Central memory CD8-positive, alpha-beta T cell (primary cell): Measurements from ENCODE around the gene KCNQ1.
A peak's percentile ranks its signal among the peaks of the same experiment; 100 is the strongest.

Source experiments
- ATAC-seq: fragments of 150-1000 bp; cut with Tn5 transposase; replicated peaks from 2 replicates; pipeline ENCODE4 v1.10.0; 2022; ENCODE audit warnings: mild to moderate bottlenecking, moderate FRiP score, moderate number of reproducible peaks; ENCODE audit not compliant: poor library complexity, severe bottlenecking; ENCODE audit errors: extremely low read depth
- DNase-seq, 2 donors: peaks; one replicate each; pipeline ENCODE4 v3.0.0; 2021; ENCODE audit warnings: low spot score in 2 of 2
- H3K27ac Mint-ChIP-seq: one replicate; pipeline ENCODE4 v1.8.0; 2022; ENCODE audit warnings: low read depth, mild to moderate bottlenecking, moderate library complexity, mixed read lengths
- H3K27me3 Mint-ChIP-seq: one replicate; pipeline ENCODE4 v1.8.0; 2022; ENCODE audit warnings: mixed read lengths
- H3K36me3 Mint-ChIP-seq: one replicate; pipeline ENCODE4 v1.8.0; 2022; ENCODE audit warnings: mild to moderate bottlenecking, moderate library complexity, mixed read lengths; ENCODE audit not compliant: insufficient read depth
- H3K4me1 Mint-ChIP-seq: one replicate; pipeline ENCODE4 v1.8.0; 2022; ENCODE audit warnings: mixed read lengths
- H3K4me3 Mint-ChIP-seq: one replicate; pipeline ENCODE4 v1.8.0; 2022; ENCODE audit warnings: mild to moderate bottlenecking, moderate library complexity, mixed read lengths
- H3K9me3 Mint-ChIP-seq: one replicate; pipeline ENCODE4 v1.8.0; 2022; ENCODE audit warnings: mixed read lengths

KCNQ1 gene

DNA sequence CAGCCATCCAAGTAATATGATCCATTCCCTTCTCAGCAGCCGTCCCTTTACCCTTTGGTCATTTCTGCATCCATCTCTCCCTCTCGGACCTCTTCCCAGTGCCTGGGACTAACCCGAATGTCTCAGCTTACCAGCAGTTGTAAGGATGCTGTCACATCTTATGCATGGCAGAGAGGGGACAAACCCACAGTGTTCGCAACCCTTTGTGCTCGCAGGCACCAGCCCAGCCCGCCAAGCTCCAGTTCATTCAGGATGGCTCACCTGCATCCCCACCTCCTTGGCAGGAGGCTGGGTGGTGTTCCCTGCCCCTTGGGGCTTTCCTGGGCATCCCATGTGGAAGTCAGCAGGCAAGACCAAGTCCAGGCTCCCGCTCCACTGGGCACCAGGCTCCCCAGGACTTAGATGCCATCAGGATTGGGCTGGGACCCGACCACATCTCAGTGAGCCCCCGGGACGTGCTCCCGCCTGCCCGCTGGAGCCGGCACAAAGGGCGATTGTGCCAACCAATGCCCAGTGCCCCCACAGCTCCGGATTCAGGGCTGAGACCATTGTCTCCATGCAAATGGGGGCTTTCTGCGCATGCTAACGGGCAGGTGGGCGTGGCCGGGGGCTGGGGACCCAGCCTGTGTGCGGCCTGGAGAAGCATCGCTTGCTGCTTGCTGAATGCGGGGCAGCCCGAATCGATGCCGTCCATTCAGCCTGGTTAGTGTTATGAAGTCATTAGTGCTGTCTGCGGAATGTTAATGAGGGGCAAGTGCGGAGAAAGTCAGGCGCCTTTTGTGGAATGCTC lies 146.4 kb downstream of the KCNQ1 start:
- H3K4me3 Mint-ChIP-seq, result no peak overlapping the region
- H3K27me3 Mint-ChIP-seq, result no peaks in the 10 kb centered on the region
- no peak overlapping the region for H3K27ac Mint-ChIP-seq
- H3K9me3 Mint-ChIP-seq, result no peaks in the 10 kb centered on the region
- no peaks in the 10 kb centered on the region for H3K36me3 Mint-ChIP-seq
- DNase-seq (peak; percentile 5 to 9), ATAC-seq (no peak)
- no peaks in the 10 kb centered on the region for H3K4me1 Mint-ChIP-seq

DNA sequence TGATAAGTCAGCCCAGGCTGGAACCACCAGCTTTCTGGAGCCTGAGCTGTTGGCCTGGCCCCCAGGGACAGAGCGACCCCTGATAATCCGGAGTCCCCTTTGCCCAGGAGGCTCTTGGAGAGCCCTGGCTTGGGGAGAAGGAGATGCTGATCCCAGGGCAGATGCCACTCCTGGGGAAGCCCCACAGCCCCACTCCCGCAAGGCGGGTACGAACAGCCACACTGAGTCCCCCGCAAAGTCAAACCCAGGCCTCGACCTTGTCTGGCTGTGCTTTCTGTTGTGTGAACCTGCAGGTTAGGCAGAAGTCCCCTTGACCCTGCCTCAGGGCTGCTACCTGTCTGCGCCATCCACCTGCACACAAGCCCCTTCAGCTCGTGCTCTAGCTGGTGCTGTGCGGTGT lies 147.0 kb downstream of the KCNQ1 start:
- H3K9me3 Mint-ChIP-seq, result no peaks in the 10 kb centered on the region
- DNase-seq, result no peak
- H3K36me3 Mint-ChIP-seq, result no peaks in the 10 kb centered on the region
- no peaks in the 10 kb centered on the region for H3K4me1 Mint-ChIP-seq
- H3K27ac Mint-ChIP-seq, result no peak overlapping the region
- H3K27me3 Mint-ChIP-seq, result no peaks in the 10 kb centered on the region
- no peak overlapping the region for H3K4me3 Mint-ChIP-seq
- ATAC-seq, result no peak

DNA sequence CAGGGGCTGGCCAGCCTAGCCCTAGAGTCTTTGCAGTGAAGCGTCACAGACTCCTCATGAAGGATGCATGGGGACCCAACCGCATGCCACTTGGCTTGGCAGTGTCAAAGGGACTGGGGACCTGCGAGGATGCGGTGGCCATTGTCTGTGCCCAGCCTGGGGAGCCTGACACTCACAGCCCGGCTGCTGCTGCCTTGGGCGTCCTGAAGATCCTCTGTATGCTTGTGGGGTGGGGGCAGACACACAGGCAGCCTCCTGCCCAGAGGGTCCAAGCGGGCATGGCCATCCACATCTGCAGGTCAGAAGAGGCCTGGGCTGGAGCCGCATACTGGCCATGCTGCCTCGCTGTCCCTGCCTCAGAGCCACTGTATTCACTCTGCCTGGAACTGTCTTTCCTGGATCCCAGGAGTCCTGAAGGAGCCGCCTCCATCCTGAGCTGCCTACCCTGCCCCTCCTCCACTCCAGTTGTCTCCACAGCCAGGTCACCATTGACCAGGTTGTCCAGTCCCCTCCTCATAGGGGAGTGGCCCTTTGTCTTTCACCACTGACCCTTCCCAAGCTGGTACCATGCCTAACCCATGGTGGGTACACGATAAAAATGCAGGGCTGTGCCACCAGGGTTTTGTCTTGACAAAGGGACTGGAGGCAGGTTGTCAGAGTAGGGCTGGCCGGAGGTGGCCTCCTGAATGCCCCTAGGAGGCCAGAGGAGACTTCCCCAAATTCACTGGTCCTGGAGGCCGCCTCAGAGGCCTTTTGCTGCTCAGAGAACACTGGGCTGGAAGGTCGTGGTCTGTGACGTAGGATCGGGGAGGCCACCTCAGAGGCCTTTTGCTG lies 148.0 kb downstream of the KCNQ1 start:
- Mint-ChIP-seq H3K4me1 (no peaks in the 10 kb centered on the region), H3K9me3 (no peaks in the 10 kb centered on the region), H3K27me3 (no peaks in the 10 kb centered on the region), H3K36me3 (no peaks in the 10 kb centered on the region), H3K27ac (no peak overlapping the region), H3K4me3 (no peak overlapping the region)
- DNase-seq (peak; percentile 6 to 11), ATAC-seq (no peak)

DNA sequence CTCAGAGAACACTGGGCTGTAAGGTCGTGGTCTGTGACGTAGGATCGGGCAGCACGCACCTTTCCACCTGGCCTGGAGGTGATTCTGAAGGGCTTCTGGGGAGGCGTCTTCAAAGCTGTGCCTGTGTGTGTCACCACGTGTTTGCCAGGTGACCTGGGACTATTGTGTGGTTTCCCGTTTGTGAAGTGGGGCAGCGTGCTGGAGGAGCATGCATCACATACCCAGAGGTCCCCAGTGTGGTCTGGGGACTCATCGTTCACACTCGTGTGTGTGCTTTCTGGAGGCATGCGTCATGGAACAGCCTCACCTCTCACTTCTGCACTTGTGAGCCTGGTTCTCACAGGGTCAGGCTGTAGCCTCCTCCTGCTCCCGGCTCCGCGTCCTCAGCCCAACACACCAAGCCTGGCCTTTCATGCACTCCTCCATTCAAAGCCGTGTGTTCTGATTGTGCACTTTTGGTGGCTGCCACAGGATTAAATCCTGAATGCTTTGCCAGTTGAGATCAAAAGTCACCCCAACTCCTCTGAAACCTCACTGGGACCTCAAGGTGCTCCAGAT lies 148.7 kb downstream of the KCNQ1 start:
- H3K9me3 Mint-ChIP-seq, result no peaks in the 10 kb centered on the region
- DNase-seq (no peak), ATAC-seq (no peak)
- H3K36me3 Mint-ChIP-seq, result no peaks in the 10 kb centered on the region
- no peak overlapping the region for H3K4me3 Mint-ChIP-seq
- H3K4me1 Mint-ChIP-seq, result no peaks in the 10 kb centered on the region
- no peak overlapping the region for H3K27ac Mint-ChIP-seq
- no peaks in the 10 kb centered on the region for H3K27me3 Mint-ChIP-seq

DNA sequence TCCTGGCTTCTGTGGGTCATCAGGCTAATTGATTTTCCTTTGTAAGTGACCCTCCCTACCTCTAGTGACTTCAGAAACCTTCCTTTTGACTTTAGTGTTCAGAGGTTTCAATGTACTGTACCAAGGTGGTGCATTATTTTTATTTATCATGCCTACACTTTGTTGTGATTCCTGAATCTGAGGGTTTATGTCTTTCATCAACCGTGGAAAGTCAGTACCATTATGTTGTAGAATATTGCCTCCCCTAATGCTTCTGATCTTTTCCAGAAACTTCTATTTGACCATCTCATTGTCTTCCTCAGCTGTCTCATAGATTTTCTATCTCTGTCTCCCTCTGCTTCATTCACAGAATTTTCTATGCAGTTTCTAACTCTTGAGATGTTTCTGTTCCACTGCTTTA lies 149.5 kb downstream of the KCNQ1 start:
- H3K4me1 Mint-ChIP-seq, result no peaks in the 10 kb centered on the region
- H3K27ac Mint-ChIP-seq, result no peak overlapping the region
- ATAC-seq (no peak), DNase-seq (no peak)
- no peaks in the 10 kb centered on the region for H3K9me3 Mint-ChIP-seq
- H3K27me3 Mint-ChIP-seq, result peaks cover 7% of the 10 kb centered on the region
- H3K4me3 Mint-ChIP-seq, result no peak overlapping the region
- peaks cover 2% of the 10 kb centered on the region for H3K36me3 Mint-ChIP-seq

DNA sequence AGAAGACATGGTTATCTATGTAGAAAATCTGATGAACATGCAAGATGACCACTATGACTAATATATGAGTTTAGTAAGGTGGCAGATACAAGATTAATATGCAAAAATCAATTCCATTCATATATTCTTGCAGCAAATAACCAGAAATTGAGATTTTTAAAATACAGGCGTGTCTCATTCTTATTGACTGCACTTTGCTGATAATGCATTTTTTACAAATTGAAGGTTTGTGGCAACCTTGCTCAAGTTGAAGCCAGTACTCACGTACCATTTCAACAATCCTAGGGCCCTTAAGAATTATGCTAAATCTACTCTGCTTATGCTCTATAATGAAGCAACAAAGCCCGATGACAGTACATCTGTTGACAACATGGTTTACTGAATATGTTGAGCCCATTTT lies 150.4 kb downstream of the KCNQ1 start:
- peaks cover 15% of the 10 kb centered on the region for H3K27me3 Mint-ChIP-seq
- peaks cover 2% of the 10 kb centered on the region for H3K36me3 Mint-ChIP-seq
- no peak overlapping the region for H3K27ac Mint-ChIP-seq
- DNase-seq (no peak), ATAC-seq (no peak)
- H3K4me3 Mint-ChIP-seq, result no peak overlapping the region
- H3K9me3 Mint-ChIP-seq, result no peaks in the 10 kb centered on the region
- no peaks in the 10 kb centered on the region for H3K4me1 Mint-ChIP-seq

DNA sequence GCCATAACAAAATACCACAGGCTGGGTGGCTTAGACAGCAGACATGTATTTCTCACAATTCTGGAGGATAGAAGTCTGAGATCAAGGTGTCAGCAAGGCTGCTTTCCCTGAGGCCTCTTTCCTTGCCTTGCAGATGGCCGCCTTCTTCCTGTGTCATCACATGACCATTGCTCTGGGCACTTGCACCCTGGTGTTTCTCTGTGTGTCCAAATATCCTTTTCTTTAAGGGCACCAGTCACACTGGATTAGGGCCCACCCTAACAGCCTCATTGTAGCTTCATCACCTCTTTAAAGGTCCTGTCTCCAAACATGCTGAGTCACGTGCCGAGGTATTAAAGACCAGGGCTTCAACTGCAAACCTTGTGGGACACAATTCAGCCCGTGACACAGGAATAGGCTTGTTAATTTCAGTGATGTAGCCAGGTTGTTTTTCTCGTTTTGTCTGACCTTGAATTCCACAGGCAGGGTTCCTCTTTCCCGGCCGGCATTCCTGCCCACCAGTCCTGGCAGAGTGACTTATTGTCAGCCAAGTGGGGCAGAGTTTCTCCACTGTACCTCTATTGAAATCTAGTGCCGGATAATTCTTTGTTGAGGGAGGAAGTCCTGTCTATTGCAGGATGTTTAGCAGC lies 154.9 kb downstream of the KCNQ1 start:
- H3K27me3 Mint-ChIP-seq, result peaks cover 17% of the 10 kb centered on the region
- no peaks in the 10 kb centered on the region for H3K9me3 Mint-ChIP-seq
- ATAC-seq, result no peak
- DNase-seq, result no peak
- H3K27ac Mint-ChIP-seq, result no peak overlapping the region
- H3K4me1 Mint-ChIP-seq, result no peaks in the 10 kb centered on the region
- no peak overlapping the region for H3K4me3 Mint-ChIP-seq
- peaks cover 2% of the 10 kb centered on the region for H3K36me3 Mint-ChIP-seq

DNA sequence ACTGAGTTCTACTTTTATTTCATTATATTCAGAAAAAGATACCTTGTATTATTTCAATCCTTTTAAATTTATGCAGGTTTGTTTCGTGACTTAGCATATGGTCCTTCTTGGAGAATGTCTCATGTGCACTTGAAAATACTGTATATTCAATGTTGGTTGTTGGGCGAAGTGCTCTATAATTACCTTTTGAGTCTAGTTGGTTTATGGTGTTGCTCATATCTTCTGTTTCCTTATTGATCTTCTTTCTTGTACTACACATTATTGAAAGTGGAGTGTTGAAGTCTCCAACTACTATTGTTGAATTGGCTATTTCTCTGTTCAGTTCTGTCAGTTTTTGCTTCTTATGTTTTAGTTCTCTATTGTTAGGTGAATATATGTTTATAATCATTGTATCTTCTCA lies 164.5 kb downstream of the KCNQ1 start:
- no peak for DNase-seq
- H3K27me3 Mint-ChIP-seq, result peaks cover 95% of the 10 kb centered on the region
- peaks cover 5% of the 10 kb centered on the region for H3K9me3 Mint-ChIP-seq
- H3K36me3 Mint-ChIP-seq, result no peaks in the 10 kb centered on the region
- no peak for ATAC-seq
- no peak overlapping the region for H3K4me3 Mint-ChIP-seq
- H3K4me1 Mint-ChIP-seq, result no peaks in the 10 kb centered on the region
- no peak overlapping the region for H3K27ac Mint-ChIP-seq

DNA sequence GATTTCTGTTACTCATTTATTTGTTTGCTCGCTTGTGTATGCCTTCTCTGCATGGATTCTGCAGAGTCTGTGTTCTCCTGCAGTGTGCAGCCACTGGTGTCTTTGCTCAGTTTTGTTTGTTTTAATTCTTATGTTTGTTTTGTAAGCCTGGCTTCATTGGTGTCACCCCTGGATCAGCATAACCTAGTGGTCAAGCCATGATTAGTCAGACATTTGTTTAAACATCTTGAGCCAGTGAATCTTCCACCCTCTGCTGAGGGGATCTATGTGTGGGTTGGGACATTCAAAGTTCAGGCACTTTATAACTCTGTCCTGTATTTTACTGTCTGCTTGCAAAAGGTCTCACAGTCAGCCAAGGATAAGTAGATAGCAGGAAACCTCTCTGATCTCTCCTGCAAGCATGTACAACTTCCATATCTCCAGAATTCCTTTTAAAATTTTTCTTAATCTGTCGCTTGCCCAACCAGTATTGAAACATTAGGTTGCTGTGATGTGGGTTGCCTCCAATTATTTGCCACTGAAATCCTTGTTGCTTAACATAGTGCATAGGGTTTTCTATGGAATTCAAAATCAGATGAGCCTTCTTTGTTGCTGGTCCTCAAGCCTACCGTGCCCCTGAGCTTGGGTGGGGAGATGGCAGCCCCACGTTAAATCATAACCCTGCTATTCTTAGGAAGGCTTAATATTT lies 168.2 kb downstream of the KCNQ1 start:
- Mint-ChIP-seq H3K4me3 (no peak overlapping the region), H3K27me3 (peaks cover 72% of the 10 kb centered on the region), H3K4me1 (no peaks in the 10 kb centered on the region), H3K9me3 (peaks cover 5% of the 10 kb centered on the region), H3K27ac (no peak overlapping the region), H3K36me3 (peaks cover 2% of the 10 kb centered on the region)
- DNase-seq (no peak), ATAC-seq (no peak)

DNA sequence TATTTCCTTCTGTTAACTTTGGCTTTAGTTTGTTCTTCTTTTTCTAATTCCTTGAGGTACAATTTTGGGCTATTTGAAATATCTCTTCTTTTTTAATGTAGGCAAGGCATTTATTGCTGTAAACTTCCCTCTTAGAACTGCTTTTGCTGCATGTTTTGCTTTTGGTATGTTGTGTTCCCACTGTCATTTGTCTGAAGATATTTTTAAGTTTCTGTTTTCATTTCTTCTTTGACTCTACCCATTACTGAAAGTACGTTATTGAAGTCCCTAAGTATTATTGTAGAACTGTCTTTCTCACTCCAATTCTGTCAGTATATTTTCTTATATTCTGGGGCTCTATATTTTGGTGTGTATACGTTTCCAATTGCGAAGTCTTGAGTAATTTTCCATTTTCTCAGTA lies 177.1 kb downstream of the KCNQ1 start:
- H3K36me3 Mint-ChIP-seq, result peaks cover 3% of the 10 kb centered on the region
- H3K4me3 Mint-ChIP-seq, result no peak overlapping the region
- no peak for DNase-seq
- no peak overlapping the region for H3K27ac Mint-ChIP-seq
- no peaks in the 10 kb centered on the region for H3K4me1 Mint-ChIP-seq
- peaks cover 47% of the 10 kb centered on the region for H3K27me3 Mint-ChIP-seq
- H3K9me3 Mint-ChIP-seq, result no peaks in the 10 kb centered on the region
- no peak for ATAC-seq

DNA sequence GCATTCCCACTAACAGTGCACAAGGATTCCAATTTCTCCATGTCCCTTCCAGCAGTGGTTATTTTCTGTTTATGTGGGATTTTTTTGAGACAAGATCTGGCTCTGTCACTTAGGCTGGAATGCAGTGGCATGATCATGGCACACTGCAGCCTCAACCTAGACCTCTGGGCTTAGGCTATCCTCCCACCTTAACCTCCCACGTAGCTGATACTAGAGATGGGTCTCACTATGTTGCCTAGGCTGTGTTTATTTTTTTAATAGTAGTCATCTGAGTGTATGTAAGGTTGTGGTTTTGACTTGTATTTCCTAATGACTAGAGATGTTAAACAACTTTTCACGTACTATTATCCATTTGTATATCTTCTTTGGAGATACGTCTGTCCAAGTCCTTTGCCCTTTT lies 180.4 kb downstream of the KCNQ1 start:
- DNase-seq (no peak), ATAC-seq (no peak)
- Mint-ChIP-seq H3K4me1 (no peaks in the 10 kb centered on the region), H3K9me3 (peaks cover 8% of the 10 kb centered on the region), H3K27ac (no peak overlapping the region), H3K4me3 (no peak overlapping the region), H3K36me3 (no peaks in the 10 kb centered on the region), H3K27me3 (peaks cover 66% of the 10 kb centered on the region)

DNA sequence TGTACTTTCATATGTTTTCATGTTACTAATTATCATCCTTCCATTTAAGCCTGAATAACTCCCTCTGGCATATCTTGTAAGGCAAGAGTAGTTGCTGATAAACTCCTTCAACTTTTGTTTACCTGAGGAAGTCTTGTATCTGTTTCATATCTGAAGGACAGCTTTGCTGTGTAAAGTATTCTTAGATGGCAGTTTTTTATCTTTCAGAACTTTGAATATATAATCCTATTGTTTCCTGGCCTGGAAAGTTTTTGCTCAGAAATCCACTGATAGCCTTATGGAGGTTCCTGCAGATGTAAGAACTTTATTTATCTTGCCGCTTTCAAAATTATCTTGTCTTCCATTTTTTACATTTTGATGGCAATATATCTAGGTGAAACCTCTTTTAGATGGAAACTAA lies 185.9 kb downstream of the KCNQ1 start:
- H3K9me3 Mint-ChIP-seq, result peaks cover 39% of the 10 kb centered on the region
- no peak overlapping the region for H3K4me3 Mint-ChIP-seq
- ATAC-seq, result no peak
- no peaks in the 10 kb centered on the region for H3K4me1 Mint-ChIP-seq
- H3K36me3 Mint-ChIP-seq, result peaks cover 2% of the 10 kb centered on the region
- no peak overlapping the region for H3K27ac Mint-ChIP-seq
- DNase-seq, result no peak
- H3K27me3 Mint-ChIP-seq, result peaks cover 44% of the 10 kb centered on the region
